ENCODE measurements around the gene ZNF385C.
"Not testable (repeated sequence)": the region's sequence is repeated elsewhere in the genome, so short reads cannot be mapped to it uniquely, and the experiment has no call there.

The ZNF385C gene

DNA sequence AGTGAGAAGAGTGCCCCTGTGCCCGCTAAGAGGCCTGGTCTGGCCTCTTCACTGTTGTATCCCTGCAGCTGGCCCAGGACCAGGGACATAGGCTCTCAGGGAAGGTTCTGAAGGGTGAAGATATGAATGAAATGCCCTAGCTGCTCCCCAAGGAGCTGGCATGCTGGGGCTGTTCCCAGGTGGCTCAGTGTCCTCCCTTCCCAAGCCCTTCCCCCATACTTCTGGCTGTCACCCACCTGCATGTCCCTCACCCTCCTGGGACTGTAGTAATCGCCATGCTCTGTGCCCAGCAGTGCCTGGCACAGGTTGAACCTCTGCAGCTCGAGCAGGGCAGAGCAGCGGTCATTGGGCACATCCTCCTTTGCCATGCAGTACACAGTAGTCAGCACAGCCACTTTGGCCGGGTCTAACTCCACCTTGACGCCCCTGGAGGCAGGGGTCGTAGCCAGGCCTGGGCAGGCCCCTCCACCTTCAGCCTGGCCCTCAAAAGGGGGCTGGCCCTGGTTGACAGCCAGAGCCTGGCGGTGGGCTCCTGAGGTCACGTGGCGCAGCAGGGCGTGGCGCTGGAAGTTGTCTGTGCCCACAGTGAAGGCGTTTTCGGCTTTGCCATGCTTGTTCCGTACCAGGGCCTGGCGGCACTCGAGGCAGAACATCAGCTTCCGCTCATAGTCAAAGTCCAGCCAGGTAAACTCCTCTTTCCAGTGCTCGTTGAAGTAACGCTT, 55.5 kb downstream of the ZNF385C start:
- no peak for DNase-seq

DNA sequence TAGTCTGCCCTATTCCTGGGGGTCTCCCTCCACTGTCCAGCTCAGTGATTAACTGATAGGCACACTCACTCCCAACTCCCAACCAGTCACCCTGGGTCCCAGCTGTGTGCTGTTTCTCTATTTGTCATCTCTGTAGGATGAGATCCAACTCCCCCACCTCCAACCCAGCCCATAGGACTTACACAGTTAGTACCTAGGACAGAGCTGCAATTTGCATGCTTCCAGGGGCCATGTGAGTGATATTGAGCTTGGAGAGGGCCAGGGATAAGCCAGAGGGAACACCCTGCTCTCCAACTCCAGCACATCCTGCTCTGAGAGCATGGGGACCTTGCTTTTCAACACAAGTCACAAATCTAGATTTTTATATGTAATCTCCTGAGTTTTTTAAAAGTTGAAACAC, 56.7 kb downstream of the ZNF385C start:
- no peak for DNase-seq

DNA sequence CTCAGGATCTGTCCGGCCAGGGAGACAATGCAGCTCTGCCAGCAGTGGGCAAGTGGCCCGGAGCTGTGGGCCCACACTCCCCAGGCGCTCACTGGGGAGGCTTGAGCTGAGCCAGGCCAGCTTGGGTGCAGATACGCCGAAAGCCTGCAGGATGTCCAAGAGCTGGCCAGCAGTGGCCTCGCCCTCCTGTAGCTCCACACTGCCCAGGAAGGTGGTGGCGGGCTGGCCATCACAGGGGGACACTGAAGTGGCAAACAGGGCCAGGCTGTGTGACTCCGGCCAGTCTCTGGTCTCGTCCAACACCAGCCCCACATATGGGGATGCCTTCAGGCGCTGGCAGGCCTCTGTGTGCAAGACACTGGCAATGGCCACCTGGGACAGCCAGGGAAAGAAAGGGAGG, 57.5 kb downstream of the ZNF385C start:
- DNase-seq, result no peak

DNA sequence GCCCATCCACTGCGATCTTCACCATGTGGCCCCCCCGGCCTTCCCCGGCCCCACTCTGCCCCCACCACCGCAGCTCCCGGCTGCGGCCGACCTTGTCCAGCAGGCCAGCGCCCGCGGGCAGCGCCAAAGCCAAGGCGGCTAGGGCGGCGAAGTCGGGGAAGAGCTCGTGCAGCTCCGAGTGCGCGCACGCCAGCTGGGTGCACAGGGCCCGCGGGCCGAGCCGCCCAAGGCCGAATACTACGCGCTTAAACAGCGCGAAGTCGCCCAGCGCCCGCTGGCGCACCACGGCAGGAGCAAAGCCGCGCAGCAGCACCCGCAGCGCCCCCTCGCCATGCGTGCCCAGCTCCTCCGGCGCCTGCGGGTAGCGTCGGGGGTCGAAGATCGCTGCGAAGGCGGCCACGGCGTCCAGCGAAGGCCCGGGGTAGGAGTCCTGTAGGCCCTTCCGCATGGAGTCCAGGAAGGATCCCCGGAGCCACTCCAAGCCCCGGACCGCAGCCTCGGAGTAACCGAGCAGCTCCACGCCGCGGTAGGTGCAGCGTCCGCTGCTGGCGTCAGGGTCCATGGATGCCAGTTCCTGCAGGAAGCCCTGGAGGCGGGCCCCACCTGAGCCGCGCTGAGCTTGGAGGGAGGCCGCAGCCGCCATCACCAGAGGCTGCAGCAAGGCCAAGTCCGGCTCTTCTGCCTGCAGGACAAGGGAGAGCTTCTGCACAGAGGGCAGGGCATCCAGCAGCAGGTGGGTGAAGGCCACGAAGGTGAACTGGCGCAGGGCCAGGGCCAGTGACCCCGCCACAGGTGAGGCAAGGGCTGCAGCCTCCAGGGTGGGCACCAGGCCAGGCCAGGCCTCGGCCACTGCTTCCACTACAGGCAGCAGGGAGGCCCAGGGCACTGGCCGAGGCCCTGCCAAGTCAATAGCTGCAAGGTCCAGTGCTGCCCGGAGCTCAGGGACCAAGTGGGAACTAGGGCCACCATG, 58.2 kb downstream of the ZNF385C start:
- no peak for DNase-seq

DNA sequence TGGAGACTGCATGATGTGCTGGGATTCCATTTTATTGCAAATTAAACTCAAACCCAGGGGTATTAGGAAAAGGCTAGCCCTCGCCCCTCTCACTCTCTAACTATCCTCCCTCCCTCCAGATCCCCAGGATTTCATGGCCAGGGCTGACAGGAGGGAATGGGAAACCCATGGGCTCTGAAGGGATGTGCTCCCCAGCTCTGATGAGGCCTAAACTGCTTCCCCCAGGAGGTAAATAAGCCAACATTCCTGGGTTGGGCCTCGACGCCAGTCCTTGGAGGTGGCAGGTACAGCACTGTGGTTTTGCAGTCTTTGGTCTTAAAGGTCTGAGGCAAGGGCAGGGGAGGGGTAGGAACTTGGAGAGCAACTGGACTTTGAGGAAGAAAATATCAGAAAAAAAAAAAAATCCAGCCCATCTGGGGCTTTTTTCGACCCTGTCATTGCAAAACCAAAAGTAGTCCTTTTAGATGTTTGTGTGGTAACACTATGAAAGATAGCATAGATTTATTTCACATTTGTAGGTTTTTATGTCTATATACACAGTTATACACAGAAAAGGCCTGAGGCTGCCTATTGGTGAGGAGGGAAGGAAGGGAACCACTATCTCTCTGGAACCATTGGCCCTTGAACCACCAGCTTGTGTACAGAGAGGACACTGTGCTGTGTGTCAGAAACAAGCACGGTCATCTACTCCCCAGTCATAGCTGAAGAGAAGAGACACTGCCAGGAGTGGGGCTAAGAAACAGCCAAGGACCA, 59.9 kb downstream of the ZNF385C start:
- no peak for DNase-seq

DNA sequence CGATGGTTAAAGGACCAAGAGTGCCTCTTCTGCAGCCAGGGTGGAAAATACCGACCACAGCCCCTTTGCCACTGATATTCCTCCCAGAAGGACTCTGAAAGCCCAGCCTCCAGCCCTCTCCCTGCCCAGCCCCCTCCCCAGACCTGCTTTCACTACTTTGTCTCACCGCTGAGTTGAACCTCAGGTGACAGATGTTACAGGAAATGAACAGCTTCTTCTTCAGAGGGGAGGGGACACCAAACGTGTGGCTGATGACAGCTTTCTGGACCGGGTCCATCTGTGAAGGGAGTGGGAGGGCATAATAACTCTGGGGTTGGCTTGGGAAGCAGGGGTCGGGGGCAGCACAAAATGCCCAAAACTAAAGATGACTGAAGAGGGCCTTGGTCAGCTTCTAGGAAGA, 64.2 kb downstream of the ZNF385C start:
- DNase-seq, result no peak

DNA sequence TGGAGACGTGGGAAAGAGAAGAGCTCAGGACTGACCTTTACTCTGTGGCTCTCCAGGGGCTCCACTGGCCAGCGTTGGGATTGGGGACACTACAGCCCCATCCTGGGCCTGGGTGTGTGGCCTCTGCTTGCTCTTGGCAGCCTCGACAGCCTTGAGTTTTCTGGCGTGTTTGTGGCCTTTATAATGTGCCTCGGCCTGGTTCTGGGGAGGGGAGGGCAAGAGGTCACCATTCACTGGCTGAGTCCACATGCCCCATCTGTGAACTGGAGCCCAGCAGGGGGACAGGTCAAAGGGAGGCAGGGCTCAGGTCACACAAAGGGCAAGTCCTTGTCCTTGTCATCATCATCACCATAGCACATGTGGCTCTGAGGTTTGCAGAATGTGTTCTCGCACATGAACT, 66.7 kb downstream of the ZNF385C start:
- DNase-seq, result no peak

DNA sequence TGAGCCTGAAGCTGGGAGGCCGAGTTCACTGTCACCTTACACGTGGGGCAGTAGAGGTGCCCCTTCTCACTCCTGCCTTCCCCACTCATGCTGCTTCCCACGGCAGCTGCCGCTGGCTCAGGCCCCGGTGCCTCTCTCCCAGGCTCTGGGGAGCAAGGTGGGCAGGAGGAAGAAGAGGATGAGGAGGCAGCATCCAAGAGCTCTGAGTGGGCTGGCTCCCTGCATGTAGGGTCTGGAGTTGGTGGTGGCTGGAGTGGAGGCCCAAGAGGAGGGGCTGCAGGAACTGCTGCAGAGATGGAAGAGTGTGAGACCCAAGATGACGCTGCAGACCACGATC, 69.5 kb downstream of the ZNF385C start:
- no peak for DNase-seq

DNA sequence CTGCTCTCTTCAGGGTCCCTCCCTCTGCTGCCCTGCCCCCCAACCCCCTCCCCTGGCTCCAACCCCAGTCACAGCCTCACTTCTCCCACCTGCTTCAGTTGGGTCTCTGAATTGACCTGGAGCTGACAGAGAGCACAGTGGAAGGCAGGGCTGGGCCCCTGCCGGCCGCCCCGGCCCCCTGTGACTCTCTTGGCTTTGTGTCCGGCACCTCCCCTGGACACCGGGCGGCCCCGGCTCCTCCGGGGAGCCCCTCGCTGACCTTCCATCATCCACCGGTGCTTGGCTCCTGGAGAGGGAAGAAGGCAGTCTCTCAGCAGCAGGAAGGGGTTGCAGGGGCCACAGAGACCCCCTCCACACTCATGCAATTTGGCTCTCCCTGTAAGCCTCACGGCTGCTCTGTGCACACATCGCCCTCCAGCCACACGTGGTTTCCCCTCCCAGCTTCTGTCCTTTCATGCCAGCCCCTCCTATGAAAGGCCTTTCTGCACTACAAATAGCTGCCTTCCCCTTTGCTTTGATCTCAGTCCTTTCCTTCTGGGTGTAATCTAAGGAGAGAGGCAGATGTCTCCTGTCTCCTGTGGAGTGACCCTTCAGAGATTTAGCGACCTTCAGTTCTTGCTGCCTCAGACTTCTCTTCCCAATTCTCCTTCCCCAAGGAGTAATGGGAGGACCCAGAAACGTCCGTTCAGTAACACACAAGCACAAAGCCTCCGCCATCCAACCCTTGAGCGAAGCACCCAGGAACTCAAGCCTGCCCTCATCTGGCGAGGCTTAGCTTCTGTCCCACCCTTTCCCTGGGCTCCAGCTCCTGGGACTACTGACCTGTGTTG, 70.1 kb downstream of the ZNF385C start:
- DNase-seq, result no peak

DNA sequence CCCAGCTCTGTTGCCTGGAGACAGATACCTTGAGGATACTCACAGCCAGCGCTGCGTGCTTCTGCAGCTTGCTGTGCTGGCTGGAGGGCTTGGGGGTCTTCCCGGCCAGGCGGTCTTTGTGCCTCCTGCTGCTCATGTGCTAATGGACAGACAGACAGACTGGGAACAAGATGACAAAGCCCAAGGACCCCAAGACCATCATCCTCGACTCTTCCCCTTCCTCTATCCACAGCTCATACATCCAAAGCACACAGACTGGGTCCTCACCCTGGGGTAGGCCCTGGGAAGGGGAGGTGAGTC, 70.7 kb downstream of the ZNF385C start:
- no peak for DNase-seq

DNA sequence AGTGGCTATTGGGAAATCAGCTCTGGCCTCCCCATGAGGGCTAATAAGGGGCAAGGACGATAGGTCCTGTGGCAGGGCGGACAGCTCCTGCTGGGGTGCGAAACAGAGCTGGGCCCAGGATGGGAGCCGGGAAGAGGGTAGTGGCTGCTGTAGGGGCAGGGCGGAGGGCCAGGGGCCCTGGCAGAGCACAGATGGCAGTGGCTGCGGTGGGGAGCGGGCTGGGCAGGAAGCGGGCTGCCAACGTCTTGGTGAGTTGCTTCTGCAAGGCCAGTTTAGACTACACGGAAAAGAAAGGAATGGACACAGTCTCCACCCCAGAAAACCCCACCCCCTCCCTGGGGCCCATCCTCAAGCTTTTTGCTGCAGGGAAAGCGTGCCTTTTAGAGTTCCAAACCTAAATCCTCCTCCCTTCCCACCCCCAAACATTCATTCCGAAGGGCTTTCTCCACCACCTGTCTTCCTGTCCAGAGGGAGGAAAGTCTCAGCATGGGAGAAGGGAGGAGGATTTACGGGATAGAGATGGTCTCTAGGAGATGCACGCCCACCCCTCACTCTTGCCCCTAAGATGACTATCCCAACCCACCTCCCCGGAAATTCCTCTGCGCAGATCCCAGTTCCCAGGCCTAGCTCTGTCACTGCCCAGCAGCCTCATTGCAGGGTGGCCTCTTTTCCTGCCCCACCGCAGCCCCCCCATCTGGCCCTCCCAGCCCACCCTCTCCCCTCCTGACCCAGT, 71.2 kb downstream of the ZNF385C start:
- DNase-seq, result no peak

DNA sequence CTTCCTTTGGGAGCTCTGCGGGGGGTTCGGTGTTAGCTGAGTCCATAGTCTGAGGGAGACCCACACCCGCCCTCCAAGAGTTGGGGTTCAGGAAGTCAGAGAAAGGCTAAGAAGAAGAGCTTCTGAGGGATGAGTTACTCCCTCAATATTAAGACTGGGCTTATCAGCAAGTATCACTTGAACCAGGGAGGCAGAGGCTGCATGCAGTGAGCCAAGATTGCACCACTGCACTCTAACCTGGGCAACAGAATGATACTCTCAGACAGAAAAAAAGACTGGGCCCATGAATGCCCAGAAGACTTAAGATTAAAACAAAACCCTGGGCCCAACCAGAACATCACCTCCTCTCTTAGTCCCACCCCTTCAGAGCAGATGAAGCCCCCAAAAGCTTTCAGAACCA, 72.3 kb downstream of the ZNF385C start:
- no peak for DNase-seq

DNA sequence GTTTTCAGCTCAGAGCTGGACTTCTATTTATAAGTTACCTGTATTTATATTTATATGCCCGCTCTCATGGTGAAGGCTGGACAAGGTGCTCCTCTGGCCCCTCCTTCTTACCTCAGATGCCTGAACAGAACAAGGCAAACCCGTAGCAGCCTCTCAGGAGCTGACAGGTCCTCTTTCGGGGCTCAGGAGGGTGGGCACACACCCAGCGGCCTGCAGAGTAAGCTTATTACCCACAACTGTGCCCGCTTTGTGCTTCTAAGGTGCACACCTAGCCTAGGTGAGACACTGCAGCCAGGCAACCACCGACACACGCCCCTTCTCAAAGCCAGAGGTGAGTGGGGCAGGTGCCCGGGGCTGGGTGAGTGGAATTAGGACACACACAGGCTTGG, 73.1 kb downstream of the ZNF385C start:
- no peak for DNase-seq

DNA sequence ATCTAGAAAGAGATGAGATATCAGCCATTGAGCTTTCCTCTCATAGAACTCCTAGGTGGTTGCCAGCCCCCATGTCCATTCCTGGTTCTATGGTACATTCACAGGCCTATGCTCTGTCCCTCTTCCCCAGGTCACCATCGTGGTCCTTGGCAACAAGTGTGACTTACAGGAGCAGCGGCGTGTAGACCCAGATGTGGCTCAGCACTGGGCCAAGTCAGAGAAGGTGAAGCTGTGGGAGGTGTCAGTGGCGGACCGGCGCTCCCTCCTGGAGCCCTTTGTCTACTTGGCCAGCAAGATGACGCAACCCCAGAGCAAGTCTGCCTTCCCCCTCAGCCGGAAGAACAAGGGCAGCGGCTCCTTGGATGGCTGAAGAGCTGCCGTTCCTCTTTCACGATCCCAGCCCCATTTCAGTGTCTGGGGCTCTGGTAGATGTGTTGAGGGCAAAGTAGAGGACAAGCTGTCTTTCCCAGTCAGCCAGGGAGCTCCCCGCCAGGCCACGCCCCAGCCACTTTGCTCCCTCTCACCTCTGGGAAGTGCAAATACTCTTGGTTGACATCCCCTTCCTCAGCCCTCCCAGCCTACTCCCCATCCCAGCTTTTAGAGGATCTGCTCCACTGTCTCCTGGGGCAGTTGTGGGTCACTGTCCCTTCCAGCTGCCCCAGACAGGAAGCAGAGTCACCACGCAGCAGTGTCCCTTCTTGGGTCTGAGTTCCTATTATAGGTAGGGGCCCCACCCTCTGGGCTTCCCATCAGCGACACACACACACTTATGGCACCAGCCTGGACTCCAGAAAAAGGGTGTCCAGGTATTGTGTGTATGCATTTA, 74.5 kb downstream of the ZNF385C start:
- no peak for DNase-seq

DNA sequence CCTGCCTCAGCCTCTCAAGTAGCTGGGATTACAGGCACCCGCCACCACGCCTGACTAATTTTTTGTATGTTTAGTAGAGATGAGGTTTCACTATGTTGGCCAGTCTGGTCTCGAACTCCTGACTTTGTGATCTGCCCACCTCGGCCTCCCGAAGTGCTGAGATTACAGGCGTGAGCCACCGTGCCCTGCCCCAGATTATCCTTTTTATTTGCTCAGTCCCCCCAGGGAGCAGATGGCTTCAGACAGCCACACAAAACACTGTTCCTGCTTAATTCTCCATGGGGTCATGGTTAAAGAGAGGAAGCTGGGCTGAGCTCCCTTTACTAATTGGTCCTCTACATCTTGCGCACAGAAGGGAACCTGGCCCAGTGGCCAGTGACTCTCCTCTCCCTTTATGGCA, 77.4 kb downstream of the ZNF385C start:
- not testable (repeated sequence) for DNase-seq

DNA sequence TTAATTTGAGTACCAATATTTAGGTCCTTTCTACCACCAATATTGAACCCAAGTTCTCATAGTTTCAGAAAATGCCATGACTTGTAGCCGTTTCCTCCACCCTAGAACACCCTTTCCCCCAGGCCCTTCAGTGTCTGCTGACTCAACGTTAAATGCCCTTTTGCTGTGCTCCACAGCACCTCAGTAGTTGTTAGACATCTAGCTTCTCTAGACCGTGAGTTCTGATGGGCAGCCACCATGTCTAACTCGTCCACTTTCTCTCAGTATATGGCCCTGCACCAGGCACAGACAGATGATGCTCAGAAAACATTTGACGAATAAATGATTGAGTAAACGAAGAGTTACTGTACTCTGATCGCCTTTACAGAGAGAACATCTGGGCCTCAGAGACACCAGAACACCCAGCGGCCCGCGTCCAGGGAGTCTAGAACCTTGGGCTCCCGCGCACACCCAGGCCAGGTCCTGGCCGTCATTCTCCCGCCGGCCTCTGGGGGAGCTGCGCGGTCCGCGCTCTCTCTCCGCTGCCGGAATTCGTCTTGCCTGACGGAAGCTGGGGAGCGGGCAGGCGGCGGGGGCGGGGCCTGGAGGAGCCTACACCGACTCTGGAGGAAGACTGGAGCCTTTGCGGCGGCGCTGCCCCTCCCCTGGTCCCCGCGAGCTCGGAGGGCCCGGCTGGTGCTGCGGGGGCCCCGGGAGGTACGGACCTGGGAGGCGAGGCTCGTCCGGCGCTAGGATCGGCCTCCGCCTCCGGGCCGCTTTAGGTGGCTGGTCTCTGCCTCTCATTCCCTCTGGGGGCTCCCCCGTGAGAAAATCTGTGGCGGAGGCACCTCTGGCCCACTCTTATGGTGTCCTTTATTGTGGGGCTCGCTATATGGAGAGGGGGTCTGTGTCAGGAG, 78.5 kb downstream of the ZNF385C start, which contains the start of gene NKIRAS2:
Gene NKIRAS2, plus strand, starts transcription at position 582 of the 896 bp plus-strand sequence. CDS start 1,488 bp downstream, outside the sequence.
- peak; percentile 79 to 90 for DNase-seq

DNA sequence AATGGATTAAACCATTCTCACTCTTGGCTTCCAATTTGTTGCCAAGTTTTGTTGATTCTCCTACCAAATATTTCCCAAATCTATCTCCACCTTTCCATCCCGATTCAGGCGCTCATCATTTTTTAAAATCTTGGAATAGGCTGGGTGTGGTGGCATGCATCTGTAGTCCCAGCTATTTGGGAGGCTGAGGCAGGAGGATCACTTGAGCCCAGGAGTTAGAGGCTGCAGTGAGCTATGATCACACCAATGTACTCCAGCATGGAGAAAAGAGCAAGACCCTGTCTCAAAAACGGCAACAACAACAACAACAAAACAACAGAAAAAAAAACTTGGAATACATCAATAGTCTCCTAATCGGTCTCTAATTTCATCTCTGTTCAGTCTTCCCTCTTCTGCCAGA, 79.3 kb downstream of the ZNF385C start:
- DNase-seq, result no peak

DNA sequence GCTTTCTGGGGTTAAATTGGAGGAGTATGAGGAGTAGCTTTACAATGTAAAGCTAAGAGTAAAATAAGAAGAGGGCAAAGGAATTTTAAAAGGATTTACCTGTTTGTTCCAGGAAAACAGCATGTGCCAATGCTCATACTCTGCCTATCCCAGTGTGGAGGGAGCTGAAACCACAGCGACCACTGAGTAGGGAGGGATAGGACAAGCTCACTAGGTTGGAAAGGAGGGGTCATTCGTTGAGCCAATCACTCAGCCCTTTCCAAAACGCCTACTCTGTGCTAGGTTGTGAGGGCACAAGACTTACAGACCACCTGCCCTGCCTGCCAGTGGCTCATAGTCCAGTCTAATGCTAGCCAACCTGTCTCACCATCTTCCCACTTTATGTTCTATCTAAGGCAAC, 79.9 kb downstream of the ZNF385C start:
- no peak for DNase-seq

DNA sequence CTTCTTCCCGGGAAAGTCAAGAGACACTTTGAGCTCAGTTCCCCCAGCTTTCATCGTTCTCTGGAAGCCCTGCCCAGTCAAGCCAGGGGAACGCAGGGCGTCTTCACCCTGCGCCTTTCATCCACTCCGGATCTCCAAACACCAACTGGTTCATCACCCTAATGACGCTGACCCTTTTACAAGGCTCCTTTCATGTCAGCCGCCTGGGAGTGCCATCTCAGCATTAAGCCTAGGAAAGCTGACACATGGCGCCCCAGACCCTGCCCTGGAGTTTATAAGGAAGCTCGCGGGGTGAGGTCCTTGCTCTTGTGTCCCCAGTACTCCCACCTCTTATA, 80.4 kb downstream of the ZNF385C start:
- no peak for DNase-seq

Measured in NCI-H446 (cell line).